ENCODE measurements around the gene UFSP1.

The UFSP1 gene

DNA sequence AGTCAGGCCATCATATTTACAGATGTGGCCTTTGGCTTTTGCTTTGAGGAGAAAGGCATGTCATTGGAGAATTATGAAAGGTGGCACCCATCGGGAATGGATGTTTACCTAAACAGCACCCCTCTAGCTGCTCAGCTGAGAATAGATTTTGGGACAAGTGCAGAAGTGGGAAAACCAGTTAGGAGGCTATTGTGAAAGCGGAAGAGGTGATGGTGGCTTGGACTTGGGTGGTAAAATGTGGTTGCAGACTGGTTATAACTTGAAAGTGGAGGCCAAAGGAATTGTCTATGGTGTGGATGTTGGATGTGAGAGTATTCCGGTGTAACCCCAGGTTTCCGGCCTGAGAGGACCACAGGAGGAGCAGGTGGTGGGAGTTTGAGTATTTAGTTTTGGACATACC lies 42.2 kb downstream of the UFSP1 start:
- Histone ChIP-seq H3K27me3 (ENCODE audit: control insufficient read depth in 5 of 5, insufficient read depth in 4 of 5, low read length in 5 of 5) (no peaks in the 10 kb centered on the region), H3K9ac (ENCODE audit: low read length in 5 of 5) (peak overlapping the region in 1 of 5 donors; percentile 38), H3K4me1 (ENCODE audit: control insufficient read depth in 5 of 5, insufficient read depth in 5 of 5, low read length in 5 of 5) (peaks cover 0 to 15% (median 8%) of the 10 kb centered on the region in 5 donors), H3K4me3 (ENCODE audit: low read depth in 1 of 5, low read length in 5 of 5) (no peak overlapping the region), H3K9me3 (ENCODE audit: control insufficient read depth in 5 of 5, low read length in 5 of 5) (no peaks in the 10 kb centered on the region), H3K27ac (ENCODE audit: low read depth, low read length) (no peak overlapping the region), H3K36me3 (ENCODE audit: control insufficient read depth in 5 of 5, insufficient read depth in 5 of 5, low read length in 5 of 5) (no peaks in the 10 kb centered on the region)

DNA sequence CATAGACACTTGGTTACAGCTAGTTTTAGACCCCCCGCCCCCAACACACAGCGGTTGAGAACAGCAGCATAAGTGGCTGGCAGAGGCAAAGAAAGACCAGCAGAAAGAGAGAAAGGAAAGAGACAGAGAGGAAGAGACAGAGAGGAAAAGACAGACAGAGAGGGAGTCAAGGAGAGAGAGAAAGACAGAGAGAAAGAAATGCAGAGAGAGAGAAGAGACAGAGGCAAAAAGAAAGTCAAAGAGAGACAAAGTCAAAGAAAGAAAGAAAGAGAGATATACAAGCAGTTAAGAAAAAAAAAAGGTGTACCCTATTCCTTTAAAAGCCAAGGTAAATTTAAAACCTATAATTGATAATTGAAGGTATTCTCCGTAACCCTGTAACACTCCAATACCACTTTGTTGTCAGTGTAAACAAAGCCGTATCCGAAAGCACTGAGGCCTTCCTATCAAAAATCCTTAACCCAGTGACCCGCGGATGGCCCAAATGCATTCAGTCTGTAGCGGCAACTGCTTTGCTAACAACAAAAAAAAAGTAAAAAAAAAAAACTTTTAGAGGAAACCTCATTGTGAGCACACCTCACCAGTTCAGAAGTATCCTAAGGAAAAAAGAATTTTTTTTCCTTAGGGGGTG lies 48.9 kb downstream of the UFSP1 start:
- peak overlapping the region in 1 of 5 donors; percentile 11 for H3K9ac ChIP-seq (ENCODE audit: low read length in 5 of 5)
- no peak overlapping the region for H3K27ac ChIP-seq (ENCODE audit: low read depth, low read length)
- no peak overlapping the region for H3K4me3 ChIP-seq (ENCODE audit: low read depth in 1 of 5, low read length in 5 of 5)
- no peaks in the 10 kb centered on the region for H3K9me3 ChIP-seq (ENCODE audit: control insufficient read depth in 5 of 5, low read length in 5 of 5)
- no peaks in the 10 kb centered on the region for H3K27me3 ChIP-seq (ENCODE audit: control insufficient read depth in 5 of 5, insufficient read depth in 4 of 5, low read length in 5 of 5)
- H3K36me3 ChIP-seq (ENCODE audit: control insufficient read depth in 5 of 5, insufficient read depth in 5 of 5, low read length in 5 of 5) = no peaks in the 10 kb centered on the region
- H3K4me1 ChIP-seq (ENCODE audit: control insufficient read depth in 5 of 5, insufficient read depth in 5 of 5, low read length in 5 of 5) = peaks cover 0 to 26% (median 11%) of the 10 kb centered on the region in 5 donors

DNA sequence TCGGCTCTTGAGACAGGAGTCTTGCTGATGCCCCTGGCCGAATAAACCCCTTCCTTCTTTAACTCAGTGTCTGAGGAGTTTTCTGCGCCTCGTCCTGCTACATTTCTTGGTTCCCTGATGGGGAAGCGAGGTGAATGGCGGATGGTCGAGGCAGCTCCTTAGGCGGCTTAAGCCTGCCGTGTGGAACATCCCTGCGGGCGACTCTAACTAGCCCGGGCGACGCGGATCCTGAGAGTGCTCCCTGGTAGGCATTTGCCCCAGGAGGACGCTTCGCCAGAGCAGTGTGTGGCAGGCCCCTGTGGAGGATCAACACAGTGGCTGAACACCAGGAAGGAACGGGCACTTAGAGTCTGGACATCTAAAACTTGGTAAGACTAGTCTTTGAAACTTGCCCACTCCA lies 50.2 kb downstream of the UFSP1 start:
- Histone ChIP-seq H3K4me1 (ENCODE audit: control insufficient read depth in 5 of 5, insufficient read depth in 5 of 5, low read length in 5 of 5) (peaks cover 0 to 21% (median 11%) of the 10 kb centered on the region in 5 donors), H3K9me3 (ENCODE audit: control insufficient read depth in 5 of 5, low read length in 5 of 5) (no peaks in the 10 kb centered on the region), H3K27me3 (ENCODE audit: control insufficient read depth in 5 of 5, insufficient read depth in 4 of 5, low read length in 5 of 5) (no peaks in the 10 kb centered on the region), H3K27ac (ENCODE audit: low read depth, low read length) (no peak overlapping the region), H3K9ac (ENCODE audit: low read length in 5 of 5) (no peak overlapping the region), H3K4me3 (ENCODE audit: low read depth in 1 of 5, low read length in 5 of 5) (no peak overlapping the region), H3K36me3 (ENCODE audit: control insufficient read depth in 5 of 5, insufficient read depth in 5 of 5, low read length in 5 of 5) (no peaks in the 10 kb centered on the region)

All from subcutaneous abdominal adipose tissue (tissue), 5 donors.